OCI-M1 (cell line): ENCODE data around the gene NEK10.
A peak's percentile ranks its signal among the peaks of the same experiment; 100 is the strongest.
"Not testable (repeated sequence)": the region's sequence is repeated elsewhere in the genome, so short reads cannot be mapped to it uniquely, and the experiment has no call there.

Experiments
- DNase-seq: peaks from one replicate; lab custom pipeline; 2025; lab: John Stamatoyannopoulos, UW

NEK10 gene

GRCh38 chr3:27317096-27317495, 52.1 kb downstream of the NEK10 start:
- DNase-seq, result no peak

DNA sequence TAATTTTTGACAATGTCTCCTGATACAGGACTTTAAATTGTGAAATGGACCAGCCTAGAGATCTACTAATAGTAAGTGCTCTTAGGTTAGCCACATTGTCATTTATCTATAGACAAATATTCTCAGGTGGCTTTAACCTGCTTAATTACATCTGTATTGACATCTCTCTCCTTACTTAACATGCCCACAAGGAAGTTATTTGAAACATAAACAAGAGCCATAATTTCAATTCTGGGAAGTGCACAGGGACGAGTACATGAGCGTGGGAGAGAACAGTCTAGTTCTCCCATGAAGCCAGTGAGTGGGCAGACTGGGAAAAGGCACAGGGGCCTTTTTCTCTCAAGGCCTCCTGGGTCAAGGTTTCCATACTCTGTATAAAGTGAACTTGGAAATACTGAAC, 54.2 kb downstream of the NEK10 start:
- DNase-seq, result no peak

- DNase-seq, result peak; percentile 82
These were observed 57.0 kb downstream of the NEK10 start for GRCh38 chr3:27312044-27312668.

GRCh38 chr3:27311400-27311799, 57.8 kb downstream of the NEK10 start:
- DNase-seq, result no peak

- DNase-seq, result peak; percentile 50
These were observed 58.5 kb downstream of the NEK10 start for GRCh38 chr3:27310688-27311087.

DNA sequence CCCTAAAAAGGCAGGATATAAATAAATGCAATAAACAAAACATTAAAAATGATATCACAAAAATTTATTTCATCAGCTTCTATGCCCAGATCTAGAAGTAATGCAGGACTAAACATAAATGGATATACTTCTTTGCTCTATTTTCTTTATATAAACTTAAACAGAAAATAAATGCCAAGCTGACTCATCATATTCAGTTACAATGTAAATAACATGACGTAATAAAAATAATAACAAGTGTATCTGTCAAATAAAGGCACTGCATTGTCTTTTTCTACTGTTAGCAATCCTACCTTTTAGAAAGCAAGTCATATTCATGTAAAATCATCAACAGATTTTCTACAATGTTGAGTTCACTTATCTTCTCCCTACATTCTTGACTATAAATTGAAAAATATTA, 61.6 kb downstream of the NEK10 start:
- DNase-seq, result no peak

DNA sequence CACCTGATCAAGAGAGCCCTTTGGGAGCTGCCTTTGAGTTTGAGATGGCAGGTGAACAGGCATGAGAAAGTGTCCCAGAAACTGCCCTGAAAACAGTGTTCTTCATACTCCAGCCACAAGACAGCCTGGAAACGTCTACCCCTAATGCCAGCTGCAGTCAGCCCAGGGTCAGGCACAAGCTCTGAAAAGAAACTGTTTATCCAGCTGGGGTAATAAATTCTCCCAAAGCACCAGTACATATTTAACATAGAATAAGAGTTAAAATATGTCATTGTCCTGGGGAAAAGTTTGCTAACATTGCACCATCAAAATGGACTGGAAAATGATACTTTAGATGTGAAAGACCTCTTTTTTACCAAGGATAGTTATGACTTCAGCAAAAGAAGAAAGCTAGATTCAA, 66.3 kb downstream of the NEK10 start:
- DNase-seq, result no peak

DNA sequence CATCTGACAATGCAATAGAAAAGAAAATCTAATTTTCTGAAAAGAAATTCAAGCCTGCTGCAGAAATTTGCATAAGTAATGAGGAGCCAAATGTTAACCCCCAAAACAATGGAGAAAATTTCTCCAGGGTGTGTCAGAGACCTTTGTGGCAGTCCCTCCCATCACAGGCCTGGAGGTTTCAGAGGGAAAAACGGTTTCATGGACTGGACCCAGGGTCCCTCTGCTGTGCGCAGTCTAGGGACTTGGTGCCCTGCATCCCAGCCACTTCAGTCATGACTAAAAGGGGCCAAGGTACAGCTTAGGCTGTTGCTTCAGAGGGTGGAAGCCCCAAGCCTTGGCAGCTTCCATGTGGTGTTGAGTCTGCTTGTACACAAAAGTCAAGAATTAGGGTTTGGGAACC, 70.2 kb downstream of the NEK10 start:
- DNase-seq, result not testable (repeated sequence)

DNA sequence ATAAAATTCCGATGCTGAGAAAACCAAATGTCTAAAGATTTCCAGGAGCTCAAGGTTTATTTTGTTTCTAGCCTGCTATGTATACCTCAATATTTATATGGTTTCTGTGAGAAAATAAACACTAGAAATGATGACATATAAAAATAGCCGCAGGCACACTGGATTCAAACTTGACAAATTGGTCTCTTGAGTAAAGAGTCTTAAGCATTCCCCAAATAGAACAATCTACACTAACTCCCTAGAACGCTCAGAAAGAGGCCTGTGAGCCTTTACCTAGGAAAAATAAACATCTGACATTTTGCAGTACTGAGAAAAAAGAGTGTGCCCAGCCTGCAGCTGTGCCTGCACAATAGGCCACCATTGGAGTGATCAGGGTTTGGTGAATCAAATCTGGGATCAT, 75.2 kb downstream of the NEK10 start:
- DNase-seq, result no peak

GRCh38 chr3:27290760-27291159, 78.4 kb downstream of the NEK10 start:
- no peak for DNase-seq

- DNase-seq, result no peak
These were observed 79.3 kb downstream of the NEK10 start for GRCh38 chr3:27289769-27290413.

GRCh38 chr3:27287052-27287451, 82.1 kb downstream of the NEK10 start:
- DNase-seq, result no peak

DNA sequence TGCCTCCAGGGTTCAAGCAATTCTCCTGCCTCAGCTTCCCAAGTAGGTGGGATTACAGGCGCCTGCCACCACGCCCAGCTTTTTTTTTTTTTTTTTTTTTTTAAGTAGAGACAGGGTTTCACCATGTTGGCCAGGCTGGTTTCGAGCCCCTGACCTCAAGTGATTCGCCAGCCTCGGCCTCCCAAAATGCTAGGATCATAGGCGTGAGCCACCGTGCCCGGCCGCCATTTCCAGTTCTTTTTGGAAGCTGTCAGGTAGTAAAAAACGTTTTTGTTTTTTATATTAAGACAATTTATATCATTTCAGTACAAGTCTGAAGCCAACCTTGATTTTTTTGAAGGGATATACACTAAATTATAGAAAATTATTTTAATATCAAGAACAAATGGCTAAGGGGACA, 82.7 kb downstream of the NEK10 start:
- DNase-seq, result not testable (repeated sequence)

DNA sequence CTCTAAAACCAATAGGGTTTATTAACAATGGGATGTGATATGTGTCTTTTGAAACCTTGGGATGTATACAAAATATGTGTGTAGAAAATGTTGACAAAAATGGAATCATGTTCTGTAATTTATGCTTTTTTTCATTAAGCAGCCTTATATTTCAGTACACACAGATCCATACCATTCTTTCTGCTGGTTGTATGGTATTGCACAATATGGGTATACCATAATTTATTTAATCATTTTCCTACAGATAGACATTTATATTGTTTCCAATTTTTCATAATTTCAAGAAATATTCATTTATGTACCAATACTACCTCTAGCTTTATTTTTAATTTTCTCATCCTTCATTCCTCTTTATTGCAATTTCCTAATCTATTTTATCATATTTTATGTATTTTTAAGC, 83.5 kb downstream of the NEK10 start:
- no peak for DNase-seq

DNA sequence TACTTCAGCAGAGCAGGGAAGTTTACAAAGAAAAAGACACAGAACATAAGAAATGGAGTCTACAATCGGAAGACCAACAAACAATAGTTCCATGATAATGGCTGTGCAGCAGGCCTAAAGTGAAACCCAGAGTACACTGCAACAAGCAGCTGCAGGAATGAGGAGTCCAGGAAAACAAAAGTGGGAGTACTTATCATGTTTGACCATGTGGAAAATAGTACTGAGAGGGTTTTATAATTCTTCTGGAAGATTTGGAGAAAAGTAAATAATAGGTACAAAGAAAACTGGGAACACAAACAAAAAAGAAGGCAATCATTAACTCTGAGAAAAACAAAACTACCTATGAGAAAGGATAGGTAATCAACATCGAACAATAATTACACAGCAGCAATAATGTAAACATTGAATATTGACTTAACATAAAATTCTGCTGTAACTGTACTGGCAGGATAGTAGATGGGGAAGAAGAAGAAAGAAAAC, 87.5 kb downstream of the NEK10 start:
- no peak for DNase-seq

GRCh38 chr3:27279123-27279522, 90.1 kb downstream of the NEK10 start:
- DNase-seq, result peak; percentile 52

DNA sequence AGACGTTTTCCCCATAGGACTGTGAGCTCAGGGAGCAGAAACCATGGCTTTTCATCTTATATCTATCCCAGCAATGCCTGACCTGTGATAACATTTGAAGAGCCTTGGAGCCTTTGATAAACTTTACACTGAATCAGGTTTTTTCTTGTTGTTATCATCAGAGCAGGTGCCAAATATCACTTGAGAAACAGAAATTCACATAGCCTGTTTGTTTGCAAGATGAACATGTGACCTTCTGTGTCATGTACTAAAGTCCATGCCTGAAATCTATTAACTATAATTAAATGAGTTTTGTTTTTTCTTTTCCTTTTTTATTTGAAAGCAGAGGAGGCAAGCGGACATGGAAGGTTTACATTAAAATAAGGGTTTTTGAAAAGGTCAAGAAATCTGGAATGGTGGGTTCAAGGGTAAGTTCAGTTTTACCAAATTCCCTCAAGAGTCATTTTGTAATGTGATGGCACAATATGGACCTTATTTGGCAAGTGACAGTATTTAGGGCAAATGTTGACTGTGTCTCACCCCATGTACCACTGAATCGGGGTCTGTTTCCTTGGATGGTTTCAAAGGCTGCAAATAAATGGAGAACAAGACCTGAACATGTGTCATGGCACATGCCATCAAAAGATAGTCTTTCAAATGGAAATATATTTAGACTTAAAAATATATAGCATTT, 90.7 kb downstream of the NEK10 start:
- DNase-seq, result no peak

- DNase-seq, result no peak
These were observed 93.7 kb downstream of the NEK10 start for GRCh38 chr3:27275441-27275990.

DNA sequence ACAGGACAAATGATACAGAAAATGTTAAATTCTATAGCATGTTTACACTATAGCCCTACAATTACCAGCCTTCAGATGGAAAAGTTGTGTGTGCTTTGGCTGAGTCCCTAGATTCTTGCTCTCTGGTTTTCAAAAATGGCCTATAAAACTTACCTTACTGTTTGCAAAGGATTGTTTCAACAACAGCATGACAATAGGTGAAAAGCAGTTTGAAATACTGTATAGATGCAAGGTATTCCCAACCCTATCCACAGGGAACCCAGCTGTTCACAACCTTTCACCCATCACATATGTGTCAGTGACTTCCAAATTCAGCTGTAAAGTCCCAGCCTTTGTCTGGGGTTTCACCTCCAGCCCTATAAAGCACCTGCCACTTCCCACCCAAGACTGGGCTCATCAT, 97.3 kb downstream of the NEK10 start:
- no peak for DNase-seq

GRCh38 chr3:27254896-27255295, 114.3 kb downstream of the NEK10 start:
- no peak for DNase-seq

DNA sequence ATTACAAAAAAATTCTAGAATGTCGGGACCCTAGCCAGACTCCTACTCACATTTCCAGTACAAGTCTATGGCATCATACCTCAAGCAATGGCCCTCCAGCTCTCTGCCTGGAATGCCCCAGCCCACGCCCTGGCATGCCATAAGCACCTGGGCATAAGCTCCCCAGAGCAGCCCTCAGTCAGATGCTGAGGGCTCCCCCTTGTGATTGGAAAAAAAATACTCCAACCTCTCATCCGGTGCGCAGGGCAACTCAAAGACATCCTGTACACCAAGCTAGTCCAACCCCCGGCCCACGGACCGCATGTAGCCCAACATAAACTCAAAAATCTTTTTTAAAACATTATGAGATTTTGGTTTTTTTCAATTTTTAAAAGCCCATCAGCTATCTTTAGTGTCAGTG, 115.4 kb downstream of the NEK10 start:
- peak; percentile 53 for DNase-seq

GRCh38 chr3:27253391-27253790, 115.8 kb downstream of the NEK10 start:
- DNase-seq, result no peak

GRCh38 chr3:27252646-27253045, 116.5 kb downstream of the NEK10 start:
- DNase-seq, result no peak
